CD4-positive, alpha-beta T cell (primary cell): ENCODE measurements around the gene TRIP10. TPM values are rescaled to one million over a fixed set of nuclear protein-coding genes. Genes with fewer than 3 reads are reported as not detected.
"Not testable (repeated sequence)": the region's sequence is repeated elsewhere in the genome, so short reads cannot be mapped to it uniquely, and the experiment has no call there.

Experiments
- ATAC-seq: fragments of 200-7000 bp; cut with Tn5 transposase; one replicate; pipeline ENCODE4 v1.10.0; 2022; ENCODE audit warnings: mild to moderate bottlenecking; ENCODE audit not compliant: poor library complexity
- CTCF ChIA-PET: fragments of 350-600 bp; sonication (Branson Sonifier 250); formaldehyde crosslinking; loops from one replicate; lab custom pipeline; 2021; ENCODE audit warnings: antibody characterized with exemption, inconsistent platforms; lab: Charles Lee
- POLR2A ChIA-PET: fragments of 350-600 bp; sonication (Branson Sonifier 250); formaldehyde crosslinking; loops from one replicate; lab custom pipeline; 2021; ENCODE audit warnings: antibody characterized with exemption, inconsistent platforms; lab: Charles Lee
- DNase-seq, 14 experiments: peaks; one replicate each; pipeline ENCODE4 v3.0.0-alpha.2; 2013 to 2020; ENCODE audit warnings: mixed read lengths in 2 of 14
- H3K27ac ChIP-seq, 2 donors: one replicate each; pipeline versions ENCODE4 v1.5.1 to v1.7.0; 2013; ENCODE audit warnings: low read length in 2 of 2, low read depth in 1 of 2, mild to moderate bottlenecking in 1 of 2
- H3K27me3 ChIP-seq, 2 experiments: 1 replicate in 1 of 2; 2 replicates in 1 of 2; pipeline versions ENCODE4 v1.6.1 to v1.7.0; 2013; ENCODE audit warnings: low read length in 2 of 2, control low read depth in 1 of 2, mild to moderate bottlenecking in 1 of 2, moderate library complexity in 1 of 2; ENCODE audit not compliant: insufficient read depth in 2 of 2, control insufficient read depth in 1 of 2
- H3K36me3 ChIP-seq: one replicate; pipeline ENCODE4 v1.6.1; 2013; ENCODE audit warnings: low read length, control low read depth; ENCODE audit not compliant: insufficient read depth
- H3K4me1 ChIP-seq: one replicate; pipeline ENCODE4 v1.6.1; 2013; ENCODE audit warnings: low read length, control low read depth; ENCODE audit not compliant: insufficient read depth
- H3K4me3 ChIP-seq: one replicate; pipeline ENCODE4 v1.5.1; 2013; ENCODE audit warnings: mild to moderate bottlenecking, low read length, moderate library complexity
- H3K9me3 ChIP-seq, 2 experiments: 1 replicate in 1 of 2; 2 replicates in 1 of 2; pipeline versions ENCODE4 v1.6.1 to v1.7.0; 2013; ENCODE audit warnings: low read length in 2 of 2, mild to moderate bottlenecking in 2 of 2, control low read depth in 1 of 2, moderate library complexity in 1 of 2; ENCODE audit not compliant: control insufficient read depth in 1 of 2, insufficient read depth in 1 of 2
- H3K27ac Mint-ChIP-seq: one replicate; pipeline ENCODE4 v1.8.0; 2020; ENCODE audit warnings: mixed read lengths
- H3K27me3 Mint-ChIP-seq: one replicate; pipeline ENCODE4 v1.8.0; 2021; ENCODE audit warnings: mixed read lengths
- H3K36me3 Mint-ChIP-seq: one replicate; pipeline ENCODE4 v1.8.0; 2021; ENCODE audit warnings: low read depth, mixed read lengths
- H3K4me1 Mint-ChIP-seq: one replicate; pipeline ENCODE4 v1.8.0; 2021; ENCODE audit warnings: low read depth, mixed read lengths
- H3K4me3 Mint-ChIP-seq: one replicate; pipeline ENCODE4 v1.8.0; 2020; ENCODE audit warnings: mild to moderate bottlenecking, mixed read lengths
- H3K9me3 Mint-ChIP-seq: one replicate; pipeline ENCODE4 v1.8.0; 2020; ENCODE audit warnings: mixed read lengths
- CTCF ChIP-seq: fragments of 200-600 bp; IDR thresholded peaks from one replicate; pipeline ENCODE4 v1.8.0; 2022; ENCODE audit warnings: antibody characterized with exemption, mild to moderate bottlenecking
- intact Hi-C, 2 experiments: fragments of 100-400 bp; cut with DNase I in 1 of 2; cut with micrococcal nuclease in 1 of 2; formaldehyde crosslinking; loops; one replicate each; pipeline versions ENCODE4 v1.15.1 to v1.9.0; 2023 to 2025; cut with DNase I, micrococcal nuclease
- total RNA-seq, 174 experiments: library from RNA in 2 of 174; stranded (reverse) in 2 of 174; gene quantifications; one replicate each; pipeline ENCODE4 v1.2.3 and lab custom pipeline; 2021 to 2026

TRIP10 gene
- total RNA-seq, 2 experiments from 2014 or later: 1.6 to 1.9 TPM

- peaks cover 55% of the 10 kb centered on the region for H3K4me1 Mint-ChIP-seq
- no peaks in the 10 kb centered on the region for H3K27me3 ChIP-seq
- H3K27me3 Mint-ChIP-seq: no peaks in the 10 kb centered on the region
- CTCF ChIA-PET: interaction anchor here (0.7 to 2.5 kb wide), 2 partner anchors 29 to 31 kb away, joined by 3 to 13 read pairs; partner anchors contain the start of gene TRIP10
- H3K27ac Mint-ChIP-seq: peak overlapping the region; percentile 96
- no peaks in the 10 kb centered on the region for H3K9me3 ChIP-seq
- no peak overlapping the region for H3K4me3 ChIP-seq
- H3K36me3 Mint-ChIP-seq: peaks cover 40% of the 10 kb centered on the region
- no peaks in the 10 kb centered on the region for H3K9me3 Mint-ChIP-seq
- DNase-seq (peak in 2 of 14 experiments; percentile 53 to 56), ATAC-seq (no peak)
- peaks cover 62% of the 10 kb centered on the region for H3K4me1 ChIP-seq
- H3K36me3 ChIP-seq: peaks cover 5% of the 10 kb centered on the region
- POLR2A ChIA-PET: interaction anchor here (1.4 to 3.7 kb wide), 4 partner anchors 31 to 34 kb away, joined by 5 to 32 read pairs (median 20); partner anchors contain the start of genes GPR108 and TRIP10
- TF ChIP-seq CTCF: peak; percentile 11
- intact Hi-C loops: loop anchor here in 1 of 2 experiments (5.0 kb wide), 1 partner anchor 137 kb away; no protein-coding TSS in a partner anchor
- peak overlapping the region; percentile 31 for H3K4me3 Mint-ChIP-seq
- peak overlapping the region; percentile 93 for H3K27ac ChIP-seq
These were observed 29.6 kb downstream of the TRIP10 start for GRCh38 chr19:6769006-6769619.

- not testable (repeated sequence) for H3K9me3 ChIP-seq, ATAC-seq, H3K9me3 Mint-ChIP-seq, H3K27me3 Mint-ChIP-seq, H3K4me3 ChIP-seq, H3K27me3 ChIP-seq, DNase-seq
- POLR2A ChIA-PET: interaction anchor here (0.7 to 4.0 kb wide), 6 partner anchors 26 to 577 kb away, joined by 4 to 66 read pairs (median 8); partner anchors contain the start of genes ARHGEF18 and GPR108
- H3K36me3 Mint-ChIP-seq: peaks cover 47% of the 10 kb centered on the region
- Histone ChIP-seq H3K36me3 (peaks cover 16% of the 10 kb centered on the region), H3K27ac (peak overlapping the region; percentile 60 to 93), H3K4me1 (peaks cover 53% of the 10 kb centered on the region)
- CTCF ChIA-PET: interaction anchor here (1.8 to 3.9 kb wide), 6 partner anchors 29 to 91 kb away, joined by 5 to 17 read pairs (median 8); partner anchors contain the start of gene GPR108
- intact Hi-C loops: loop anchor here (1.0 kb wide), 1 partner anchor 30 kb away; no protein-coding TSS in a partner anchor
- peaks cover 60% of the 10 kb centered on the region for H3K4me1 Mint-ChIP-seq
- peak overlapping the region; percentile 95 for H3K27ac Mint-ChIP-seq
- peak overlapping the region; percentile 99 for H3K4me3 Mint-ChIP-seq
These were observed 32.2 kb downstream of the TRIP10 start for GRCh38 chr19:6771648-6772027.

GRCh38 chr19:6772028-6772865 lies 32.8 kb downstream of the TRIP10 start, which contains the start of gene VAV1:
TSS of gene VAV1 (plus strand) at chr19:6772708. CDS start at chr19:6772808, 100 bp downstream.
- DNase-seq (peak; percentile 69 to 93 (median 81)), ATAC-seq (peak; percentile 48)
- H3K4me1 Mint-ChIP-seq: peaks cover 60% of the 10 kb centered on the region
- peaks cover 47% of the 10 kb centered on the region for H3K36me3 Mint-ChIP-seq
- H3K27me3 Mint-ChIP-seq: no peaks in the 10 kb centered on the region
- no peaks in the 10 kb centered on the region for H3K27me3 ChIP-seq
- CTCF ChIA-PET: interaction anchor here (1.8 to 3.9 kb wide), 6 partner anchors 29 to 91 kb away, joined by 5 to 17 read pairs (median 8); partner anchors contain the start of gene GPR108
- POLR2A ChIA-PET: interaction anchor here (0.6 to 4.0 kb wide), 24 partner anchors 10 to 576 kb away, joined by 3 to 66 read pairs (median 4); partner anchors contain the start of genes ARHGEF18, GPR108, TNFSF9 and TRIP10
- H3K27ac Mint-ChIP-seq: peak within 1 kb of the TSS; percentile 95
- H3K4me3 Mint-ChIP-seq: peak within 1 kb of the TSS; percentile 99
- peak within 1 kb of the TSS; percentile 99 for H3K4me3 ChIP-seq
- peaks cover 52% of the 10 kb centered on the region for H3K4me1 ChIP-seq
- intact Hi-C loops: loop anchor here (1.0 kb wide), 1 partner anchor 29 kb away; no protein-coding TSS in a partner anchor
- no peaks in the 10 kb centered on the region for H3K9me3 Mint-ChIP-seq
- TF ChIP-seq CTCF: no peak
- peaks cover 22% of the 10 kb centered on the region for H3K36me3 ChIP-seq
- no peaks in the 10 kb centered on the region for H3K9me3 ChIP-seq
- H3K27ac ChIP-seq: peak within 1 kb of the TSS; percentile 78 to 93
